ENCODE measurements around the gene A4GALT. TPM values are rescaled to one million over a fixed set of nuclear protein-coding genes. Genes with fewer than 3 reads are reported as not detected.
"Not testable (repeated sequence)": the region's sequence is repeated elsewhere in the genome, so short reads cannot be mapped to it uniquely, and the experiment has no call there.

A4GALT gene
- total RNA-seq, 1 donor from 2014 or later = 21.6 TPM

DNA sequence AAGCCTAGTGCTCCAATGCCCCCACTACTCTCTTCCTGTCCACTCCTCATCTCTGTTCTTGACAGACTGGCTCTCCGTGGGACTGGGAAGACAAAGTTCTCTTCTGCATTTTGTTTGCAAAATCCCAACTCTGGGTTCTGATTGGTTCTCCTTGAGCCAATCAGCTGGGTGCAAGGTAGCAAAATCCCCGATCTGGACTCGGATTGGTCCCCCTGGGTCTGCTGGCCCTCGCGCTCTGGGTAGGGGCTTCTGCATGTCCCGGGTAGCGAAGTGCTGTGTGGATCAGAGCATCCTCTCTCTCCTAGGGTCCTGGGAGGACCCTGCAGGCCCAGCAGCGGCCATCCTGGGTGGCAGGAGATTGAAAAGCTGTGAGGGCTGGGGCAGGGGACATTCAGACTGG is 22.3 kb upstream of the A4GALT start:
- no peak for DNase-seq (ENCODE audit: low read depth)

GRCh38 chr22:42740320-42740719 is 19.6 kb upstream of the A4GALT start:
- DNase-seq (ENCODE audit: low read depth) = not testable (repeated sequence)

- DNase-seq (ENCODE audit: low read depth) = no peak
These were observed 13.7 kb upstream of the A4GALT start for GRCh38 chr22:42734406-42734805.

- DNase-seq (ENCODE audit: low read depth) = not testable (repeated sequence)
These were observed 12.7 kb upstream of the A4GALT start for GRCh38 chr22:42733394-42733793.

DNA sequence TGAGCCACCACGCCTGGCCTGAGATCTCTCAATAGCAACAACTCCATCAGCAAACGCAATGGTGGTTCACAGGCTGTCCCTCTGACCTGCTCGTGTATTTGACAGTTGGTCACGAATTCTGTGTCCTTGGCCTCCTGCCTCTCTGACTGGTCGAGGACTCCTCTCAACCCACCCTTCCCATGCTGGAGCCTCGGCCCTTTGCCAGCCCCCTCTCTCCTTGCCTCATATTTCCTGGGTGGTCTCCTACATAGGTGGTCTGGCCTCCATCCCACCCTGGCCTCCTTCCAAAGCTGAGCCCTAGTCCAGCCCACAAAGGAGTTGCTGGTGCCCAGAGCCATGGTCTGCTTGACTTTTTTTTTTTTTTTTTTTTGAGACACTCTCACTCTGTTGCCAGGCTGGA is 11.4 kb upstream of the A4GALT start:
- no peak for DNase-seq (ENCODE audit: low read depth)

DNA sequence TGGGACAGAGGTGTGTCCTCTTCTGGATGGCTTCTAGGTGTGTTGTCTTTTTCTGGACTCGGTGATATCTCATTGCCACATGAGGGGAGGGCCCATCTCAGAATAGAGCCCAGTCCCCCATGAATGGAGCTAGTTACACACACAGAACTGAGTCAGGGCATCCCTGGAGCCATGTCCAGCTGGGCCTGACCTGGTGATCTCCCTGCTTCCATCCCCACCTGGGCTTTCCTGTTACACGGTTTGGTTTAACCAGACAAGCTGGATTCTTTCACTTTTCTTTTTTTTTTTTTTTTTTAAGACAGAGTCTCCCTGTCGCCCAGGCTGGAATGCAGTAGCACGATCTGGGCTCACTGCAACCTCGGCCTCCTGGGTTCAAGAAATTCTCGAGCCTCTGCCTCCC is 6.1 kb upstream of the A4GALT start:
- no peak for DNase-seq (ENCODE audit: low read depth)

DNA sequence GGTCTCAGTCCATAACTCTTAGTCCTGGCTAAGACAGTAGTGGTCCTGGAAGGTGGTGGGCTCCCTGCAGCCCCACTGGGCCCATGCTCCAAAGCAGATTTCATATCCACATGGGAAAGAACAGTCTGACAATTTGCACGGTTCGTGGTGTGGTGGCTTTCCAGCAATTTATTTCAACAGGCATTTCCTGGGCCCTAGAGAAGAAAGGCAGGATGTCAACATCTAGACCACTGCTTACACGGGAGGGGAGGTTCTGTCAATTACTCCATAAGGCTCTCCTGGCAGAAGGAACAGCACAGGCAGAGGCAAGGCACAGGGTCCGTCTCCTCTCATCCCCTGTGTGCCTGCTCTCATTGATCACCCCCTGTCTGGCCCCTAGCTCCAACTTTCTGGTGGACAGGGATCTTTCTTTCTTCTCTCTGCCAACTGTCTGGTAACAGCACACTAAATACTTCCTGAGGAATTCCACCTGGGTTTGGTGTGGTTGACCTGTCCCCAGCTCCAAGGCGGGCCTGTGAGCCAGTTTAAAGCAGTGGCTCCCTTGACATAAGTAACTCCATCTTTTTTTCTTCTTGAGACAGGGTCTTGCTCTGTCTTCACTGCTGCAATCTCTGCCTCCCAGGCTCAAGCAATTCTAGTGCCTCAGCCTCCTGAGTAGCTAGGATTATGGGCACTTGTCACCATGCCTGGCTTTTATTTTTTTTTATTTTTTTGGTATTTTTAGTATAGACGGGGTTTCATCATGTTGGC is 5.1 kb upstream of the A4GALT start:
- DNase-seq (ENCODE audit: low read depth) = no peak

GRCh38 chr22:42724062-42724461 is 3.4 kb upstream of the A4GALT start:
- no peak for DNase-seq (ENCODE audit: low read depth)

GRCh38 chr22:42721045-42721434 is 370 bp upstream of the A4GALT start:
- DNase-seq (ENCODE audit: low read depth) = no peak

GRCh38 chr22:42719656-42720262 is 911 bp downstream of the A4GALT start:
- no peak for DNase-seq (ENCODE audit: low read depth)

- peak; percentile 28 for DNase-seq (ENCODE audit: low read depth)
These were observed 1.5 kb downstream of the A4GALT start for GRCh38 chr22:42719133-42719532.

- peak; percentile 63 for DNase-seq (ENCODE audit: low read depth)
These were observed 3.3 kb downstream of the A4GALT start for GRCh38 chr22:42717197-42717928.

DNA sequence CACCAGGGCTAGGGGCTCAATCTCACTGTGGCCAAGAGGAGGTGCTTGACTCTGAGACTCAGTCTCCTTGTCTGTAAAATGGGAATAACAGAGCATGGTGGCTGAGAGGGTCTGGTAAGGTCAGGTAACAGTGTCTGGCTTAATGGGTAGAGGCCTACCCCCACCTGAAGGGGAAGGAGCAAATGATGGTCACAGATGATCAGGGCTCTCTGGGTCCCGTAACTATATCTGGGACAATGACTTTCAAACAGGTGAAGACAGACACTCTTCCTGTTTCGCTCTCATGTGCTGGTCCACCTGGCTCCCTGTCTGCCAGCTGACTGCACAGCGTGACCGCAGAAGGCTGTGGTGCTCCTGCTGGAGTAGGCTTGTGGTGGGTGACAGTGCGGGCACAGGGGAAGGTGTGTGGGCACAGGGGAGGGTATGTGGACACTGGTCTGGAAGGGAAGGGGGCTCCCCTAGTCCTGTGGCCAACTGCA is 4.0 kb downstream of the A4GALT start:
- peak; percentile 54 for DNase-seq (ENCODE audit: low read depth)

GRCh38 chr22:42716221-42716620 is 4.4 kb downstream of the A4GALT start:
- peak; percentile 92 for DNase-seq (ENCODE audit: low read depth)

DNA sequence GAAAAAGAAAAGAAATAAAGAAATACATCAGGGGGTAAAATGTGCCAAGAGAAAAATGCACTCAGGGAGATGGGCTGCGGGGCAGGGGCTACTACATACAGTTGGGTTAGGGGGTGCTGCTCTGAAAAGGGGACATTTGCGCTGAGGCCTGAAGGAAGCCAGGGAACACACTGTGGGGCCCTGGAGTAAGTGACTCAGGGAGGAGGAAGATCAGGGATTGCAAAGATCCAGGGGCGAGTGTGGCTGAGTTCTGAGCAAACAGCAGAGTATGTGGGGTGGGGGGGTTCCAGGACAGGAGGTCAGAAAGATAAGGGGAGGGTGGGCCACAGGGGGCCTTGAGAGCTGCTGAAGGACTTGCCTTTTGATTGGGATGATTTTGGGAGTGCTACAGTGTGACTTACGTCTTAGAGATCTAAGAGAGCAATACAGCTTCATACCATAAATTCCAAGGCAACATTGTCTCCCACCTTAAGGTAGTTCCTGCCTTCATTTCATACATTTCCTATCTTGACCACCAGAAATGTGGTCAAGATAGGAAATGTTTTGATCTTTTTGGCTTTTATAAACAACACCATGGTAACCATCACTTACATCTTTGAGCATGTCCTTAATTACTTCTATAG is 5.8 kb downstream of the A4GALT start:
- no peak for DNase-seq (ENCODE audit: low read depth)

DNA sequence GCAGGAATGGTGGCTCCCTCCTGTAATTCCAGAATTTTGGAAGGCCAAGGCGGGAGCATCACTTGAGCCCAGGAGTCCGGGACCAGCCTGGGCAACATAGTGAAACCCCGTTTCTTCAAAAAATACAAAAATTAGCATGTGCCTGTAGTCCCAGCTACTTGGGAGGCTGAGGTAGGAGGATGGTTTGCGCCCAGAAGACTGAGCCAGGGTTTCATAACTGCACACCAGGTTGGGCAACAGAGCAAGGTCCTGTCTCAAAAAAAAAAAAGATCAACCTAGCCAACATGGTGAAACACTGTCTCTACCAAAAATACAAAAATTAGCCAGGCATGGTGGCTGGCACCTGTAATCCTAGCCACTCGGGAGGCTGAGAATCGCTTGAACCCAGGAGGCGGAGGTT is 6.4 kb downstream of the A4GALT start:
- no peak for DNase-seq (ENCODE audit: low read depth)

- DNase-seq (ENCODE audit: low read depth) = no peak
These were observed 8.5 kb downstream of the A4GALT start for GRCh38 chr22:42711895-42712837.

DNA sequence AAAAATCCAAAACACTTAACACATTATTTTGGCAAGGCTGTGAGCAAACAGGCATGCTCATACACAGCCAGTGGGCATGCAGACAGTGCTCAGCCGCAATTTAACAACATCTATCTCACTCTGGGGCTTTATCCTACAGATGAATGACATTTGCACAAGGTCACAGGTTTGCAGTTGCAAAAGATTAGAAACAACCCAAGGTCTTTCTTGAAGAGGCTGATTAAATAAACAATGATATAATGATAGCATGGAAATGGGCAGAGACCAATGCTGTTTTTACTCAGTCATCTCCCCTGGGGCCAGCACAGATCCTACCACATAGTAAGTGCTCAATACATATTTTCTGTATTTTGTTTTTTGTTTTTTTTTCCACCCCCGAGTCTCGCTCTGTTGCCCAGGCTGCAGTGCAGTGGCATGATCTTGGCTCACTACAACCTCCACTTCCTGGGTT is 9.4 kb downstream of the A4GALT start:
- DNase-seq (ENCODE audit: low read depth) = no peak

DNA sequence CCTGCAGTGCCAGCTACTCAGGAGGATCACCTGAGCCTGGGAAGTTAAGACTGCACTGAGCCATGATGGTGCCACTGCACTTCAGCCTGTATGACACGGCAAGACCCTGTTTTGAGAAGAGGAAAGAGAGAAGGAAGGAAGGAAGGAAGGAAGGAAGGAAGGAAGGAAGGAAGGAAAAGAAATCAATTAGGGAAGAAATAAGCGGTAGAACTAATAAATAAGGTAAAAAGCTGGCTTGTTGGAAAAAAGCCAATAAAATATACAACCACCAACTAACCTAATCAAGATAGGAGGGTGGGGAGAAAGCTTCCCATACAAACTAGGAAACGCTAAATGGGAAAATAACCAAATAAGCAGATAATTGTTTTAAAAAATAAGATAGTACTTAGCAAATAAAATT is 12.3 kb downstream of the A4GALT start:
- DNase-seq (ENCODE audit: low read depth) = no peak

GRCh38 chr22:42707496-42707895 is 13.2 kb downstream of the A4GALT start:
- no peak for DNase-seq (ENCODE audit: low read depth)

- no peak for DNase-seq (ENCODE audit: low read depth)
These were observed 15.8 kb downstream of the A4GALT start for GRCh38 chr22:42704896-42705295.
